HT1080 (cell line): Measurements from ENCODE around the gene KPNA1. TPM values are rescaled to one million over a fixed set of nuclear protein-coding genes. Genes with fewer than 3 reads are reported as not detected.
A peak's percentile ranks its signal among the peaks of the same experiment; 100 is the strongest.

ENCODE experiments used
- DNase-seq: peaks from one replicate; pipeline ENCODE4 v3.0.0-alpha.2; 2015; ENCODE audit warnings: low read depth
- small RNA-seq: library from RNA; depleted of rRNA; stranded (forward); fragments of <200 nt; gene quantifications from one replicate; pipeline ENCODE3, GENCODE V24; 2014
- total RNA-seq: library from RNA; depleted of rRNA; stranded (reverse); fragments of >200 nt; shearing (Covaris generic); gene quantifications from 2 replicates; pipeline ENCODE4 v1.2.3, GENCODE V29; 2014; rRNA removed

KPNA1 gene
- total RNA-seq, 1 experiment from 2014 or later: 82.6 TPM

DNA sequence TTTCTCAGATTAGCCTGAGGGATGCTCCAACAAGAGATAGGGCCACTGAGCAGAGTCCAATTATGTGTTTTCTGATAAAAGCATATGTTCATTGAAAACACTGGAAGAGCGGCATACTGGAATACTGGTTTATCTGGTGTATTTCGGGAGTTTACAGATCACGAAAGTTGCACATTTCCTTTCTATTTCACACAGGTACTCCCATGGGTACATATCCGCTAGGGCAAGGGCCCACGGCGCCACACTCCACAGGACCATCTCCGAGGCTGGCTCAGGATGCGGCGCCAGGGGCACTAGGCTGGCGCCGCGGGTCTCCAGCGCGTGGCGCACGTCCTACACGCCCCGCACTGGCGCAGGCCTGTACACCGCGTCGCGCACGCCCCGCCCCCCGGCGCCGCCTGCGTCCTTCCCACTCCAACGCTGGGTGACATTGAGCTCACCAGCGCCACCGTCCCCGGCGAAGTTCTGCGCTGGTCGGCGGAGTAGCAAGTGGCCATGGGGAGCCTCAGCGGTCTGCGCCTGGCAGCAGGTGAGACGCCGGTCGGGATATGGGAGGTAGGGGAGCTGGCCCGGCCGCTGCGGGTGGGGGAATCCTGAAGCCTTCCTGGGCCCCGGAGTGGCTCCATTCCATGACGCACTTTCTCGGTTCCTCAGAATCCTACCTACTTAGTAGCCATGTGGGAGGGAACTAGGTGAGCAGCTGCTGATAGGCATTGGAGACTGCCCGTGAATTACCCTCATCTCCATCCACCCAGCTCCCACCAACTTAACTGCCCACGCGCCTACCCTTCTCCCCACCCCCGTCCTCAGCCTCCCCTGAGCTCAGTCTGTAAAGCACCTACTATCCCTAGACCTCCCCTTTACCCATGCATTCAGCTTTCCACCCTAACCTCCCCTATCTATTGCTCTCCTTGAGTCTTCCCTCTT lies 130.7 kb downstream of the KPNA1 start, which contains the start of gene FAM162A:
Gene FAM162A (plus strand): TSS at position 412 of the 927 bp plus-strand sequence. CDS start 84 bp downstream, at position 496.
- peak; percentile 95 for DNase-seq

DNA sequence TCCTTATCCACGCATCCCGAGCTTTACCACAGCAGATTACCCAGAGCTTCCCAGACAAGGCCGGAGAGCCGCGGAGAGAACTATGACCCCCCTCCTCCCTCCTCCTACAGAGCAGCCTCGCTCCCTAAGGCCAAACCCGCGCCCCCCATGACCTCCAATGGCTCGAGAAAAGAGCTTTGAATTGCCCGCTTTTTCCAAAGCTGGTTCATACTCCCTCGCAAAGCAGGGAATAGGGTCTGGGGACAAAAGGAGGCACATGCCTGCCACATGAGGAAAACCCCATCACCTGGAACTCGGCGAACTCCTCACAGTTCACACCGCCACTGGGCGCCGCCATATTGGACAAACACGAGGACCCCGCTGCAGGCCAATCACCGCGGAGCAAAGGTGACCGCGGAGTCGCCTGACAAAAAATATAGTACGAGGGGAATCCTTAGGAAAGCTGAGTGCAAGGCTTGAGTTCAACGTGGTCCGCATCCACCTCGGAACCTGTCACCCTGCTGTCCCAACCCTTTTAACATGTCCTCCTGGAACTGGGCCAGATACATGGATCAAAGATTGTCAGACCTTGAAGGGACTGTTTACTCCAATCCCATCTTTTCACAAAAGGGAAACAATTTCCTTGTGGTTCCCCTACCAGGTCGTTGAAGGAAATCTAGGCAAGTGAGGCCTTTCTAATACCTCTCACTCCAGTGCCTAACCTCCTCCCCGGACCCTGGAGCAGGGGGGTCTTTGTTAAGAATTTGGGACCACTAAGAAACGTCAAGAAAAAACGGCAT lies 131.7 kb downstream of the KPNA1 start, which contains the start of gene MIX23:
Gene MIX23 (minus strand): TSS at position 344 of the 779 bp plus-strand sequence. CDS start 7 bp downstream, at position 337.
- DNase-seq: peak; percentile 89

DNA sequence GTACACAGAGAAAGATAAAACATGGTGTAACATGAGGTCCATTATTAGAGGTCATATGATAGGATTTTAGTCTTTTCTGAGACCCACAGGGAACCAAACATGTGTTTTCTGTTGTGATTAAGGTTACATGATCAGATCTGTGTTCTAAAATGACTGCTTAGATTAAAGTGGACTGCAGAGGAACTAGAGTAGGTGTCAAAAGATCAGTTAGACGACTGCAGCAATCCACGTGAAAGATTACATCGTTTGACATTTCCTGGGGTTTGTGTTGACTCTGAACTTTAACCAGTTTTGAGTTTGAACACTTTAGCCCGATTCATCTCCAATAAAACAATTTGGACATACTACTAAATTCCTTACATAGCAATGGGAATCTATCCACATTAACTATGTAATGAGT lies 136.8 kb downstream of the KPNA1 start:
- DNase-seq: no peak

DNA sequence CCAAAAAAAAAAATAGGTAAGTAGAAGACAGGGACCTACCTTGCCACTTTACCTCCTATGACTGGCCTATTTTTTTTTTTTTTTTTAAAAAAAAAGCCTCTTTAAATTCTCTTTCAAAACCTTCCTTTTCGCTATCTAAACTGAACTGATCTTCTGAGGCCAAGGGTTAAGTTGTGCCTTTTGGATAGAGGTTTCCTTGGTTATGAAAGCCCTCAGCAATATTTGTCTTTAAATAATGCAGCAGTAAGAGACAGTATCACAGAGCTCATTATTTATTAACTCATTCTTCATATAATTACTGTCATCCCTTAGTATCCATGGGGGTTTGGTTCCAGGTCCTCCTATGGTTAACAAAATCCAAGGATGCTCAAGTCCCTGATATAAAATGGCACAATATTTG lies 140.7 kb downstream of the KPNA1 start:
- no peak for DNase-seq

Small RNA genes within 50 kb of the gene (small RNA-seq; reads per million reads assigned to genes)
- gene AC083798.1 (0.07 reads per million), gene AC096861.1 (not detected)

Other genes starting within 250 kb of the KPNA1 start
- 0.34 and 1.7 TPM in 2 replicates for gene CSTA, start 189.7 kb downstream of the KPNA1 start, total RNA-seq
- 121 and 155 TPM in 2 replicates for gene MIX23, start 131.7 kb downstream of the KPNA1 start, total RNA-seq
- 78.9 and 81.1 TPM in 2 replicates for gene FAM162A, start 130.8 kb downstream of the KPNA1 start, total RNA-seq
- 9.2 TPM in 2 replicates for gene WDR5B, start 98.9 kb downstream of the KPNA1 start, total RNA-seq
- gene PARP9, start 49.4 kb upstream of the KPNA1 start, total RNA-seq: 10.5 and 10.7 TPM in 2 replicates
- 17.4 and 22.5 TPM in 2 replicates for gene DTX3L, start 49.4 kb upstream of the KPNA1 start, total RNA-seq
- gene PARP15, start 62.7 kb upstream of the KPNA1 start, total RNA-seq: not detected in 2 replicates
- gene PARP14, start 165.9 kb upstream of the KPNA1 start, total RNA-seq: 19.8 and 21.0 TPM in 2 replicates